ENCODE measurements around the gene PPP1R26.

PPP1R26 gene

GRCh38 chr9:135502168-135502872 lies 22.7 kb downstream of the PPP1R26 start:
- ChIA-PET POLR2A (no interaction called here), CTCF (no interaction called here)
- Histone ChIP-seq H3K4me1 (ENCODE audit: control insufficient read depth, insufficient read depth, low read length) (peaks cover 3% of the 10 kb centered on the region; the same call in 1 of the 2 replicates), H3K27ac (ENCODE audit: extremely low read depth, low read depth, low read length) (no peak overlapping the region), H3K9me3 (ENCODE audit: control insufficient read depth, insufficient read depth, low read depth, low read length) (no peaks in the 10 kb centered on the region), H3K36me3 (ENCODE audit: control insufficient read depth in 2 of 2, insufficient read depth in 1 of 2, low read length in 2 of 2) (peaks cover 0 to 38% of the 10 kb centered on the region in 2 experiments; a peak in 2 of 3 replicates), H3K4me3 (ENCODE audit: low read depth, low read length) (no peak overlapping the region)
- TF ChIP-seq ZNF19 (tag by site-specific recombination; IDR thresholded peaks at IDR 0.05; ENCODE audit: low read depth): no peak
- no peak for TF ChIP-seq ZNF626 (tag by site-specific recombination; IDR thresholded peaks at IDR 0.05)
- TF ChIP-seq MYNN (tag by site-specific recombination; IDR thresholded peaks at IDR 0.05; ENCODE audit: borderline replicate concordance): no peak
- TF ChIP-seq ZNF140 (tag by site-specific recombination; IDR thresholded peaks at IDR 0.05): no peak
- no peak for TF ChIP-seq MZF1 (tag by site-specific recombination; IDR thresholded peaks at IDR 0.05; ENCODE audit: borderline replicate concordance)
- TF ChIP-seq ZEB2 (tag by site-specific recombination; IDR thresholded peaks at IDR 0.05): no peak
- no peak for TF ChIP-seq ZNF280D (tag by site-specific recombination; IDR thresholded peaks at IDR 0.05)
- no peak for TF ChIP-seq TSHZ1 (tag by site-specific recombination; IDR thresholded peaks at IDR 0.05; ENCODE audit: borderline replicate concordance)
- TF ChIP-seq SP2 (tag by site-specific recombination; IDR thresholded peaks at IDR 0.05): no peak; the same call in 1 of the 2 replicates
- TF ChIP-seq OSR2 (tag by site-specific recombination; IDR thresholded peaks at IDR 0.05): no peak
- no peak for TF ChIP-seq ZNF266 (tag by site-specific recombination; IDR thresholded peaks at IDR 0.05; ENCODE audit: low read depth)
- TF ChIP-seq ZFP41 (tag by site-specific recombination; IDR thresholded peaks at IDR 0.05; ENCODE audit: borderline replicate concordance): no peak
- no peak for TF ChIP-seq WT1 (tag by site-specific recombination; IDR thresholded peaks at IDR 0.05)
- TF ChIP-seq ZNF654 (tag by site-specific recombination; IDR thresholded peaks at IDR 0.05; ENCODE audit: low read depth): no peak
- peak; percentile 78 for TF ChIP-seq EGR2 (tag by site-specific recombination; IDR thresholded peaks at IDR 0.05; ENCODE audit: low read depth)
- TF ChIP-seq ZNF843 (tag by site-specific recombination; IDR thresholded peaks at IDR 0.05): no peak
- TF ChIP-seq ZNF518A (tag by site-specific recombination; conservative IDR thresholded peaks at IDR 0.05; ENCODE audit: low read depth): no peak
- TF ChIP-seq ZNF560 (tag by site-specific recombination; IDR thresholded peaks at IDR 0.05; ENCODE audit: borderline replicate concordance): no peak
- TF ChIP-seq YY2 (tag by site-specific recombination; IDR thresholded peaks at IDR 0.05): no peak
- no peak for TF ChIP-seq PRDM1 (tag by site-specific recombination; IDR thresholded peaks at IDR 0.05)
- TF ChIP-seq, protein P1, sequence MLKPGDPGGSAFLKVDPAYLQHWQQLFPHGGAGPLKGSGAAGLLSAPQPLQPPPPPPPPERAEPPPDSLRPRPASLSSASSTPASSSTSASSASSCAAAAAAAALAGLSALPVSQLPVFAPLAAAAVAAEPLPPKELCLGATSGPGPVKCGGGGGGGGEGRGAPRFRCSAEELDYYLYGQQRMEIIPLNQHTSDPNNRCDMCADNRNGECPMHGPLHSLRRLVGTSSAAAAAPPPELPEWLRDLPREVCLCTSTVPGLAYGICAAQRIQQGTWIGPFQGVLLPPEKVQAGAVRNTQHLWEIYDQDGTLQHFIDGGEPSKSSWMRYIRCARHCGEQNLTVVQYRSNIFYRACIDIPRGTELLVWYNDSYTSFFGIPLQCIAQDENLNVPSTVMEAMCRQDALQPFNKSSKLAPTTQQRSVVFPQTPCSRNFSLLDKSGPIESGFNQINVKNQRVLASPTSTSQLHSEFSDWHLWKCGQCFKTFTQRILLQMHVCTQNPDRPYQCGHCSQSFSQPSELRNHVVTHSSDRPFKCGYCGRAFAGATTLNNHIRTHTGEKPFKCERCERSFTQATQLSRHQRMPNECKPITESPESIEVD (tag by site-specific recombination; IDR thresholded peaks at IDR 0.05): no peak
- peak; percentile 23; the same call in 1 of the 2 replicates for TF ChIP-seq SP3 (tag by site-specific recombination; IDR thresholded peaks at IDR 0.05)
- TF ChIP-seq ZNF623 (tag by site-specific recombination; IDR thresholded peaks at IDR 0.05): no peak
- TF ChIP-seq KLF1 (tag by site-specific recombination; IDR thresholded peaks at IDR 0.05): peak; percentile 8; the same call in 1 of the 2 replicates
- no peak for TF ChIP-seq ZNF2 (tag by site-specific recombination; IDR thresholded peaks at IDR 0.05)
- TF ChIP-seq ZNF571 (tag by site-specific recombination; IDR thresholded peaks at IDR 0.05): no peak

Measured in HEK293 (cell line).